ENCODE results near the gene IQGAP3. TPM values are rescaled to one million over a fixed set of nuclear protein-coding genes. Genes with fewer than 3 reads are reported as not detected.
A peak's percentile ranks its signal among the peaks of the same experiment; 100 is the strongest.

The IQGAP3 gene, protein sequence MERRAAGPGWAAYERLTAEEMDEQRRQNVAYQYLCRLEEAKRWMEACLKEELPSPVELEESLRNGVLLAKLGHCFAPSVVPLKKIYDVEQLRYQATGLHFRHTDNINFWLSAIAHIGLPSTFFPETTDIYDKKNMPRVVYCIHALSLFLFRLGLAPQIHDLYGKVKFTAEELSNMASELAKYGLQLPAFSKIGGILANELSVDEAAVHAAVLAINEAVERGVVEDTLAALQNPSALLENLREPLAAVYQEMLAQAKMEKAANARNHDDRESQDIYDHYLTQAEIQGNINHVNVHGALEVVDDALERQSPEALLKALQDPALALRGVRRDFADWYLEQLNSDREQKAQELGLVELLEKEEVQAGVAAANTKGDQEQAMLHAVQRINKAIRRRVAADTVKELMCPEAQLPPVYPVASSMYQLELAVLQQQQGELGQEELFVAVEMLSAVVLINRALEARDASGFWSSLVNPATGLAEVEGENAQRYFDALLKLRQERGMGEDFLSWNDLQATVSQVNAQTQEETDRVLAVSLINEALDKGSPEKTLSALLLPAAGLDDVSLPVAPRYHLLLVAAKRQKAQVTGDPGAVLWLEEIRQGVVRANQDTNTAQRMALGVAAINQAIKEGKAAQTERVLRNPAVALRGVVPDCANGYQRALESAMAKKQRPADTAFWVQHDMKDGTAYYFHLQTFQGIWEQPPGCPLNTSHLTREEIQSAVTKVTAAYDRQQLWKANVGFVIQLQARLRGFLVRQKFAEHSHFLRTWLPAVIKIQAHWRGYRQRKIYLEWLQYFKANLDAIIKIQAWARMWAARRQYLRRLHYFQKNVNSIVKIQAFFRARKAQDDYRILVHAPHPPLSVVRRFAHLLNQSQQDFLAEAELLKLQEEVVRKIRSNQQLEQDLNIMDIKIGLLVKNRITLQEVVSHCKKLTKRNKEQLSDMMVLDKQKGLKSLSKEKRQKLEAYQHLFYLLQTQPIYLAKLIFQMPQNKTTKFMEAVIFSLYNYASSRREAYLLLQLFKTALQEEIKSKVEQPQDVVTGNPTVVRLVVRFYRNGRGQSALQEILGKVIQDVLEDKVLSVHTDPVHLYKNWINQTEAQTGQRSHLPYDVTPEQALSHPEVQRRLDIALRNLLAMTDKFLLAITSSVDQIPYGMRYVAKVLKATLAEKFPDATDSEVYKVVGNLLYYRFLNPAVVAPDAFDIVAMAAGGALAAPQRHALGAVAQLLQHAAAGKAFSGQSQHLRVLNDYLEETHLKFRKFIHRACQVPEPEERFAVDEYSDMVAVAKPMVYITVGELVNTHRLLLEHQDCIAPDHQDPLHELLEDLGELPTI (N-terminal part only)
- 1 to 10 TPM in 3 of 10 donors, under 1 TPM in 7; 0.07 to 3.8 (median 0.39) TPM for total RNA-seq
- polyA plus RNA-seq: under 1 TPM; 0.09 to 0.22 TPM
- long read RNA-seq, donor 1: 0 reads
- long read RNA-seq, donor 2: 0 reads
- long read RNA-seq, donor 3: 0 reads

DNA sequence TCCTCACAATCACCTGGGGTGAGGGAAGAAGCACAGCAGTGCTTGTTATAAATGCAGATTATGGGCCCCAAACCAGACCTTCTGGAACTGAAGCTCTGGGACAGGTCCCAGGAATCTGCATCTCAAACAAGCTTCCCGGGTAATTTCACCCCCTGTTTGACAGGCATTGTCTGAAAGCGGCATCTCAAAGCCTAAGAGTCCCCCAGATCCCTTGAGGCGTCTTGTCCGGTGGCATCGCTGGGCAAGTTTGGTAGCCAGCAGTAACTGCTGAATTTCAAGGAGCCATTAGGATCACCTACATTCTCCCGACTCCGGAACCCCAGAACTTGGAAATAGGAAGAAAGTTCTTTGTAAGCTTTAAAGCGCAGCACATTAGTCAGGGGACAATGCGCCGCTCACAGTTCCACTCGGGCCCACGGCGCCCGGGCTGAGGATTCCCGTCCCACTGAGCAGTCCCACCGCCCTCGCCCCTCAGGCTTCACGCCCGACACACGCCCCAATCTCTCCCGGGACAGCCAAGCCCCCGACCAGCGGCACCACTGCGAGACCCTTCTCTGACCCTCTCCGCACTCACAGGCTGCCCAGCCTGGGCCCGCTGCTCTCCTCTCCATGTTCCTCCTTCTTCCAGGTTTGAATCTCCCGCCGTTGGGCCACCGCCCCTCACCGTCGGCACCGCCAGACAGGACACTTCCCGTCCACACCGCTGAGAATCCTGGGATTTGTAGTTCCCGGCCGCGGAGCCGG lies at the start of gene IQGAP3:
Gene IQGAP3 (minus strand): TSS at position 647 of the 744 bp plus-strand sequence. CDS start 36 bp downstream, at position 611.
- TF ChIP-seq, protein P1, sequence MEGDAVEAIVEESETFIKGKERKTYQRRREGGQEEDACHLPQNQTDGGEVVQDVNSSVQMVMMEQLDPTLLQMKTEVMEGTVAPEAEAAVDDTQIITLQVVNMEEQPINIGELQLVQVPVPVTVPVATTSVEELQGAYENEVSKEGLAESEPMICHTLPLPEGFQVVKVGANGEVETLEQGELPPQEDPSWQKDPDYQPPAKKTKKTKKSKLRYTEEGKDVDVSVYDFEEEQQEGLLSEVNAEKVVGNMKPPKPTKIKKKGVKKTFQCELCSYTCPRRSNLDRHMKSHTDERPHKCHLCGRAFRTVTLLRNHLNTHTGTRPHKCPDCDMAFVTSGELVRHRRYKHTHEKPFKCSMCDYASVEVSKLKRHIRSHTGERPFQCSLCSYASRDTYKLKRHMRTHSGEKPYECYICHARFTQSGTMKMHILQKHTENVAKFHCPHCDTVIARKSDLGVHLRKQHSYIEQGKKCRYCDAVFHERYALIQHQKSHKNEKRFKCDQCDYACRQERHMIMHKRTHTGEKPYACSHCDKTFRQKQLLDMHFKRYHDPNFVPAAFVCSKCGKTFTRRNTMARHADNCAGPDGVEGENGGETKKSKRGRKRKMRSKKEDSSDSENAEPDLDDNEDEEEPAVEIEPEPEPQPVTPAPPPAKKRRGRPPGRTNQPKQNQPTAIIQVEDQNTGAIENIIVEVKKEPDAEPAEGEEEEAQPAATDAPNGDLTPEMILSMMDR (IDR thresholded peaks at IDR 0.05): no peak
- intact Hi-C loops (cut with DNase I): no loop called here
- Histone ChIP-seq H3K9me3 (no peaks in the 10 kb centered on the region), H3K4me1 (peaks cover 0 to 18% (median 13%) of the 10 kb centered on the region in 9 donors), H3K36me3 (no peaks in the 10 kb centered on the region), H3K27me3 (peaks cover 0 to 4% (median 0%) of the 10 kb centered on the region in 7 donors), H3K4me3 (peak within 1 kb of the TSS in 9 of 10 donors; percentile 24 to 62 (median 53)), H3K27ac (peak within 1 kb of the TSS in 1 of 10 donors; percentile 31)
- ATAC-seq (peak; percentile 88 to 97 (median 95)), DNase-seq (peak; percentile 81 to 90)
- WGBS, 2 donors: 1% methylated on average over 38 of the region's 38 CpGs

DNA sequence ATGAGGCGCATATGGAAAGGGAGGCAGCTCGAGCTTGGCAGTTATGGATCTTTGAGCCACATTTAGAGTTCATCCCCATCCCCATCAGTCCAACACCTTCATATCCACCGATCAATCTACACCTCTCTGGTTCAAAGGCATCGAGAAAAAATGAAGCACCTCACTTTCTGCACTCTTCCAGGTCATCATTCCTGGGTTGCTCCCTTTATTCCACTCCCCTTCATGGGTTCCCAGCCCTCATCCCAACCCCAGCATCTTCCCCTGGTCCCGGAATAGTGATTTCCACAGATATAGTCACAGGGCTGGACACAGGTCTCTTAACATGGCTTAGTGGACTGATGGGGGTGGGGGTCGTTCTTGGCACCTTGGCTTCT lies 47.2 kb upstream of the IQGAP3 start:
- ATAC-seq: no peak
- no peak overlapping the region for H3K27ac ChIP-seq
- H3K4me3 ChIP-seq: no peak overlapping the region
- no peaks in the 10 kb centered on the region for H3K36me3 ChIP-seq
- intact Hi-C loops (cut with DNase I): loop anchor here in 2 of 10 donors (5.0 to 10.0 kb wide), 2 partner anchors 37 to 165 kb away; no protein-coding TSS in a partner anchor
- no peak for DNase-seq
- WGBS, 2 donors: 33 to 37% methylated on average over 6 of the region's 6 CpGs
- peaks cover 10 to 64% (median 14%) of the 10 kb centered on the region in 7 donors for H3K27me3 ChIP-seq
- no peaks in the 10 kb centered on the region for H3K9me3 ChIP-seq
- H3K4me1 ChIP-seq: peaks cover 12 to 41% (median 31%) of the 10 kb centered on the region in 9 donors
- TF ChIP-seq, protein P1 (IDR thresholded peaks at IDR 0.05): peak in 1 of 9 donors; percentile 2

DNA sequence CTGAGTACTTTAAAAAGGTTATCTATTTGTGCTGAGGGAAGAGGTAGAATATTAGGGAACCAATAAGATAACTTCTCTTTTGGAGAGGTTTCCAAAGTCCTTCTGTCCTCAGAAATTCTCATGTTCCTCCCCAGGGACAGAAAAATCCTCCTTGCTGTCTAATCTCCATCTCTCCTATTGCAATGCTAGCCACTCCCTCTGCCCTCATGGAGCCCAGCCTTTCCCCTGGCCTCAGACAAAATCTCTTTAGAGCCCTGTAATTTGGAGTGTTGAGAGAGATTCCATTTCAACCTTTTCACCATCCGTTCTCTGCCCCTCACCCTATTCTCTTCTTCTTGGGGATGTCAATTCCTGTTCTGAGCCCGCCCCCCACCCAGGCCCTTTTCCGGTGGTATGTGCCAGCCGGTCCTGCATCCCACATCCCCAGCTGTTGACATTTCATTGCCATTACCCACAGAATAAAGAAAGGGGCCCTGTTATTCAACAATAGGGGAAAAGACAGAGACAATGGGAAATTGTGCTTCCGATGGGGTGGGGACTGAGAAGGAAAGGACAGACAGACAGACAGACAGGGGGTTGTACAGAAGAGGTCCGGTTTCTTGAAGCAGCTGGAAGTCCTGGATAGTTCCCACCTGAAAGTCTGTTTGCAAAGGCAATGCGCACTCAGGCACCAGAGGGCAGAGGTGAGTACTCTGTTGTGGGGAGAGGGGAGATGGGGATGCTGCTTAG lies 46.7 kb upstream of the IQGAP3 start, which contains the start of gene HAPLN2:
Gene HAPLN2 (plus strand): TSS at position 563 of the 729 bp plus-strand sequence. CDS start 4,076 bp downstream, outside the sequence.
- no peak for ATAC-seq
- DNase-seq: no peak
- Histone ChIP-seq H3K4me3 (no peak within 1 kb of the TSS), H3K9me3 (no peaks in the 10 kb centered on the region), H3K27me3 (peaks cover 5 to 59% (median 8%) of the 10 kb centered on the region in 7 donors), H3K4me1 (peaks cover 10 to 36% (median 26%) of the 10 kb centered on the region in 9 donors), H3K27ac (no peak within 1 kb of the TSS), H3K36me3 (no peaks in the 10 kb centered on the region)
- intact Hi-C loops (cut with DNase I): loop anchor here in 2 of 10 donors (5.0 to 10.0 kb wide), 2 partner anchors 37 to 164 kb away; no protein-coding TSS in a partner anchor
- WGBS, 2 donors: 18 to 21% methylated on average over 7 of the region's 7 CpGs
- TF ChIP-seq, protein P1 (IDR thresholded peaks at IDR 0.05): peak in 6 of 9 donors; percentile 18 to 42 (median 28)
